Skin epidermis (tissue), 12 donors: ENCODE measurements around the gene COL25A1.

Experiments used
- H3K27ac ChIP-seq, 21 experiments: fragments of 200-600 bp; sonication (generic) in 11 of 21; one replicate each; pipeline ENCODE4 v1.5.0; 2020; ENCODE audit warnings: mild to moderate bottlenecking in 3 of 21, inconsistent platforms in 2 of 21, moderate library complexity in 2 of 21
- H3K4me3 ChIP-seq, 7 experiments: fragments of 200-600 bp; sonication (generic) in 2 of 7; one replicate each; pipeline ENCODE4 v1.5.0; 2020; ENCODE audit warnings: inconsistent platforms in 2 of 7, mild to moderate bottlenecking in 2 of 7, moderate library complexity in 1 of 7

Gene COL25A1

GRCh38 chr4:109179061-109179460 is 123.4 kb downstream of the COL25A1 start:
- Histone ChIP-seq H3K27ac (no peak overlapping the region), H3K4me3 (no peak overlapping the region)

GRCh38 chr4:109177096-109177810 is 125.2 kb downstream of the COL25A1 start:
- Histone ChIP-seq H3K4me3 (no peak overlapping the region), H3K27ac (no peak overlapping the region)

DNA sequence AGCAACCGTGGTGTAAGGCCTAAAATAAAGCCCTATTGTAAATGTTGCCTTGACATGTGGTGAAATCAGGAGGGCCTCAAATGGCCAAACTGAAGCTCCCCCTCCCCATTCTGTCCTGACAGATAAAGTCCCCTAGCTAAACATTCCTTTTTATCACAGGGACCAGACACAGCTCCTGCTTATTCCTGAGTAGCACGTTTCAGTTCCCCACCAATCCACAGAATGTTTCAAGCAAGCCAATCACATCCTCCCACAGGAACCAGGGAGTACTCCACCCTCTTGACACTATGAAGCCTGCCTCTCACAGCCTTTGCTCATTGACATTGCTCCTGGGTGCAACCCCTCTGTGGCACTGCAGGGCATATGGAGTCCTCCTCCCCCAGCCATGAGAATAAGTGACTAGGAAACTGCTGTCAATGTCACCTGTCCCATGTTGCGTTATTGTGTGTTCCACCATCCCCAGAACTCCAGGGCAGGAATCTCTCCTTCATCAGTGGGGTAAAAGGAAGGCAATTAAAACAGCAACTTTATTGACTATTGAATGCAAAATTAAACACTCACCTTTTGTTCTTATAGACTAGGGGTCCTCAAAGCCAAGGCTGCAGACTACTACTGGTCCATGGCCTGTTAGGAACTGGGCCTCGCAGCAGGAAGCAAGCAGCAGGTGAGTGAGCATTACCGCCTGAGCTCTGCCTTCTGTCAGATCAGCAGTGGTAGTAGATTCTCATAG is 128.1 kb downstream of the COL25A1 start:
- Histone ChIP-seq H3K27ac (no peak overlapping the region), H3K4me3 (no peak overlapping the region)

GRCh38 chr4:109172301-109172700 is 130.2 kb downstream of the COL25A1 start:
- Histone ChIP-seq H3K27ac (no peak overlapping the region), H3K4me3 (no peak overlapping the region)

- Histone ChIP-seq H3K4me3 (no peak overlapping the region), H3K27ac (no peak overlapping the region)
Observed at GRCh38 chr4:109171070-109171469, 131.4 kb downstream of the COL25A1 start.

GRCh38 chr4:109169170-109169569 is 133.3 kb downstream of the COL25A1 start:
- no peak overlapping the region for H3K4me3 ChIP-seq

GRCh38 chr4:109166586-109166985 is 135.9 kb downstream of the COL25A1 start:
- Histone ChIP-seq H3K27ac (no peak overlapping the region), H3K4me3 (no peak overlapping the region)

More at GRCh38 chr4:109169170-109169569, 133.3 kb downstream of the COL25A1 start:
- H3K27ac ChIP-seq: no peak overlapping the region

DNA sequence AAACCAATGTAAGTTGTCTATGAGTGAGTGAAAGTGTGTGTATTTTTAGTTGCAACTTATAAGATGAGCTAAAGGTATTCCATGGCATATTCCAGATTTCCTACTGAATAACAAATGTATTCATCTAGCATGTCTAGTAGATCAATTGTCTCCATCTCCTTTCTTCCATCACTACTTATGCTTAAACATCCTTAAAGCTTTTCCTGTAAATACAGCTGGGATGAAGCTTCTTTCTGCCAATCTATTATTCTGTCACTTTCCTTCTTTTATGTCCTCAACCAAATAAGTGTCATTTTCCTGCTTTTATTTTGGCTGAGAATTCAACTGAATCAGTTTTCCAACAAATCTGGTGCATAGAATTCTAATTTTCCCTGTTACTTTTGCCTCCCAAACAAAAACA is 136.3 kb downstream of the COL25A1 start:
- Histone ChIP-seq H3K4me3 (no peak overlapping the region), H3K27ac (no peak overlapping the region)

- H3K27ac ChIP-seq: no peak overlapping the region
- H3K4me3 ChIP-seq: no peak overlapping the region
Observed at GRCh38 chr4:109164011-109164410, 138.4 kb downstream of the COL25A1 start.

- H3K27ac ChIP-seq: no peak overlapping the region
- no peak overlapping the region for H3K4me3 ChIP-seq
Observed at GRCh38 chr4:109163493-109163892, 139.0 kb downstream of the COL25A1 start.

- H3K4me3 ChIP-seq: no peak overlapping the region
- no peak overlapping the region for H3K27ac ChIP-seq
Observed at GRCh38 chr4:109162759-109163158, 139.7 kb downstream of the COL25A1 start.

- H3K4me3 ChIP-seq: no peak overlapping the region
Observed at GRCh38 chr4:109160494-109160893, 142.0 kb downstream of the COL25A1 start.

GRCh38 chr4:109157696-109158095 is 144.8 kb downstream of the COL25A1 start:
- Histone ChIP-seq H3K4me3 (no peak overlapping the region), H3K27ac (no peak overlapping the region)

More at GRCh38 chr4:109160494-109160893, 142.0 kb downstream of the COL25A1 start:
- H3K27ac ChIP-seq: no peak overlapping the region

DNA sequence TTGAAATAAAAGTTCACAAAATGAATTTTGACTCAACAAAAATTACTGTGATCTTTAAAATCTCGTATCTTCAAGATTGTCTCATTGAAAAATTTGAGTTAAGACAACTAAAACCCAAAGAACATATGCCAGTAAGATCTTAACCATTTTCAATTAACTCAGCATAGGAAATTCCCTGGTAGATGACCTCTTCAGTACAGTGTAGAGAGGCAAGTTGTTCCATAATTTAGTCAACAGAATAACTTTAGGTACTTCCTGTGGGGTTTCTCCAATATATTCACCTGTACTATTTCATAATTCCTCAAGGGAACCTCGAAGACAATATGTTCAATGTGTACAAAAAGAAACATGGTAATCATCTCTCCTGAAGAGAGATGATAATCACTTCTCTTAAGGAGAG is 145.3 kb downstream of the COL25A1 start:
- Histone ChIP-seq H3K27ac (no peak overlapping the region), H3K4me3 (no peak overlapping the region)

DNA sequence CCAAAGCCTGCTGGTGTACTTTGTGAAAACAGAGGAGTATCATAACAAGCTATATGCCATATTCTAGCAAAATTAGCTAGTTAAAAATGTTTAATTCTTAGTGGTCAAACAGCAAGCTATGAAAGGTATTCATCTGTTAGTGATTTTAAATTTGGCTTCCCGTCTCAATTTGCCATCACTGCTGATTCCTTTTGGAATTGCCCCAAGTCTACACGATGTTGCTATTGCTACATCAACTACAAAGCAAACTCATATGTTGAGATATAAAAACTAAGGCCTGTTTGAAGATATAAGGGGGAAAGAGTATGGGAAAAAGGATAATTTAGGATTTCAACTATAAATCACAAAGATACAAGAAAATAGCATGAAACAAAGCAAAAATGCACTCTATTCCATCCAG is 146.1 kb downstream of the COL25A1 start:
- peak overlapping the region in 1 of 21 experiments; percentile 24 for H3K27ac ChIP-seq
- no peak overlapping the region for H3K4me3 ChIP-seq

DNA sequence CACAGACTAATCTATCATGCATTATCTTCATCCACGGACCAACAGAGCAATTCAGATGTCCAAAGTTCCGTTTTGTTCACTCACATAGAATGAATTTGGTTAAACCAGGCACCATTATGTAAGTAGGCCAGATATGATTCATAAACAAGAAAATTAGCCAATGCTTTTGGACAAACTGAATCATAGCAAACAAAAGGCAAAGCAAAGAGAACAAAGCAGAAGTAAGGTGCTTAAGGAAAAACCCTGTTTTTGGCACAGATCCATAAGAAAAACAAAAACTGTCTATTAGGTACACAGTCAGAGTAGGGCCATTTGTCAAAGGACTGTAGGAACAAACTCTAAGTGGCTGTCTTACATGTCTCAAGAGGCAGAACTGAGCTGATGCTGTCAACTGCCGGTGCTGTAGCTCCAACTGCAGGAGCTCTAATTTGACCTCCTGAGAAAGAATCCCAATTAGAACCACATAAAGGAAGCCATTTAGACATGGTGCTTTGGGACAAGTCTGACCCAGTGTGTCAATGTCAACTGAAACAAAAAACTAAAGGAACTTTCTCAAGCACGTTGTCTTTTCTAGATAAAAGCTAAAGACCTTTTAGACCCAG is 146.7 kb downstream of the COL25A1 start:
- peak overlapping the region in 1 of 21 experiments; percentile 24 for H3K27ac ChIP-seq
- H3K4me3 ChIP-seq: no peak overlapping the region

- no peak overlapping the region for H3K4me3 ChIP-seq
Observed at GRCh38 chr4:109155084-109155483, 147.4 kb downstream of the COL25A1 start.

GRCh38 chr4:109154424-109154823 is 148.0 kb downstream of the COL25A1 start:
- Histone ChIP-seq H3K27ac (no peak overlapping the region), H3K4me3 (no peak overlapping the region)

More at GRCh38 chr4:109155084-109155483, 147.4 kb downstream of the COL25A1 start:
- peak overlapping the region in 1 of 21 experiments; percentile 38 for H3K27ac ChIP-seq

DNA sequence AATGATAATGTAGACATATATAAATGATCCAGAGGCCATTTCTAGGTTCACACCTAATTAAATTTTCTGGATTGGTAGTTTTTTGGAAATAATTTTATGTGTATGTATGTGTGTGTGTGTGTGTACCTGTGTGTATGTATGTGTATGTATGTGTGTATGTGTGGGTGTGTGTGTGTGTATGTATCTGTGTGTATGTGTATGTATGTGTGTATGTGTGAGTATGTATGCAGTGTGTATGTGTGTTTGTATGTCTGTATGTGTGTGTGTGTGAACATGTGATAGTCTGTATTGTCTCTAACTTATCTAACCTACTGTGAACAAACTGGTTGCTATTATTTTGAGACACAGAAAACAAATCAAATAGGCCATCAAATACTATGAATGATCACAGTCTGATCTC is 152.6 kb downstream of the COL25A1 start:
- Histone ChIP-seq H3K4me3 (no peak overlapping the region), H3K27ac (no peak overlapping the region)

DNA sequence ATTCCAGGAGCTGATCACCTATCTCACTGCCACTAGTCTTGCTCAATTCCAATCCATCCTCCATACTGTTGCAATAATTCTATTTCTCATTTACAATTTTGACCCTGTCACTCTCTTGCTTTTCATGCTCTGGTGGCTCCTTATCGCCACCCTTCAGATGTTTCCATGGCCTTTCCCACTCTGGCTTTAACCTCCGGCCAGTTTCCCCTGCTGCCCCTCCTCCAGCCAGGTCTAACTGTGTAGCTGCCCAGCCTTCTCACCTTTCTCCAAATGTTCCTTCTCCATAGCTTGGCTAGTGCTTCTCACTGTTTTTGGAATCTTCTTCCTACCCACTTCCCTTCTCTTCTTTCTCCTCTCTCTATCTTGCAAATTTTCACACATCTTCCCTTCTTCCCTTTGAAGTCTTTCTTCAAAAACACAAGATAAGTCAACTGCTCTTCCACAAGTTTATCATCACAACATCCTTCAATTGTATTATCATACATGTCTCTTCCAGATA is 153.8 kb downstream of the COL25A1 start:
- H3K27ac ChIP-seq: no peak overlapping the region
- no peak overlapping the region for H3K4me3 ChIP-seq

- H3K27ac ChIP-seq: no peak overlapping the region
Observed at GRCh38 chr4:109147135-109147534, 155.3 kb downstream of the COL25A1 start.

More at GRCh38 chr4:109147135-109147534, 155.3 kb downstream of the COL25A1 start:
- no peak overlapping the region for H3K4me3 ChIP-seq
